Breast epithelium (tissue), 4 donors: ENCODE measurements around the gene RIMBP2. TPM values are rescaled to one million over a fixed set of nuclear protein-coding genes. Genes with fewer than 3 reads are reported as not detected.

ENCODE experiments used
- DNase-seq, 2 donors: peaks; one replicate each; pipeline ENCODE4 v3.0.0-alpha.2; 2019; ENCODE audit warnings: low spot score in 2 of 2
- H3K27ac ChIP-seq, 2 donors: fragments of 200-600 bp; sonication (generic) in 1 of 2; one replicate each; pipeline ENCODE4 v1.5.1; 2016 to 2019; ENCODE audit warnings: mild to moderate bottlenecking in 1 of 2
- H3K27me3 ChIP-seq, 2 donors: fragments of 200-600 bp; sonication (generic) in 1 of 2; one replicate each; pipeline versions ENCODE4 v1.5.1 to v1.6.0; 2017 to 2019; ENCODE audit warnings: control low read depth in 1 of 2, mild to moderate bottlenecking in 1 of 2
- H3K36me3 ChIP-seq: fragments of 200-600 bp; one replicate; pipeline ENCODE4 v1.5.1; 2019
- H3K4me1 ChIP-seq, 2 donors: fragments of 200-600 bp; sonication (generic); one replicate each; pipeline ENCODE4 v1.5.1; 2016 to 2019; ENCODE audit warnings: control low read depth in 1 of 2
- H3K4me3 ChIP-seq, 3 donors: fragments of 200-600 bp; sonication (generic); 1 replicate in 2 of 3; 2 replicates in 1 of 3; pipeline ENCODE4 v1.5.1; 2016 to 2019; ENCODE audit warnings: mild to moderate bottlenecking in 3 of 3, moderate library complexity in 2 of 3
- H3K9me3 ChIP-seq, 2 donors: fragments of 200-600 bp; sonication (generic) in 1 of 2; one replicate each; pipeline ENCODE4 v1.5.1; 2016 to 2019; ENCODE audit warnings: control low read depth in 1 of 2
- CTCF ChIP-seq, 3 donors: fragments of 450-650 bp; IDR thresholded peaks; one replicate each; pipeline ENCODE4 v1.5.1; 2016 to 2017; ENCODE audit warnings: antibody characterized with exemption in 3 of 3, mild to moderate bottlenecking in 3 of 3, moderate library complexity in 3 of 3
- POLR2A ChIP-seq: fragments of 450-650 bp; IDR thresholded peaks from one replicate; pipeline ENCODE4 v1.6.1; 2016; ENCODE audit warnings: antibody characterized with exemption, mild to moderate bottlenecking, moderate library complexity
- POLR2AphosphoS5 ChIP-seq, 3 donors: sonication (generic); formaldehyde crosslinking; IDR thresholded peaks; one replicate each; pipeline ENCODE4 v1.6.1; 2017; ENCODE audit warnings: antibody characterized with exemption in 3 of 3
- intact Hi-C: fragments of 100-400 bp; cut with DNase I; formaldehyde crosslinking; loops from one replicate; pipeline ENCODE4 v1.15.1; 2023; ENCODE audit warnings: low total_unique reads
- total RNA-seq, 3 donors: library from RNA; depleted of rRNA; stranded (reverse); fragments of >200 nt; gene quantifications; one replicate each; pipeline ENCODE4 v1.1.0, GENCODE V29; 2016

The RIMBP2 gene
- total RNA-seq, 3 donors from 2014 or later, result under 0.01 to 0.59 (median under 0.01) TPM

- no peak overlapping the region for H3K27ac ChIP-seq
- DNase-seq, result peak in 1 of 2 donors; percentile 47
- H3K4me1 ChIP-seq, result no peaks in the 10 kb centered on the region
- TF ChIP-seq CTCF (IDR thresholded peaks at IDR 0.05), result no peak
- TF ChIP-seq POLR2AphosphoS5 (IDR thresholded peaks at IDR 0.05), result no peak
- no peak for TF ChIP-seq POLR2A
- no peaks in the 10 kb centered on the region for H3K36me3 ChIP-seq
- H3K9me3 ChIP-seq, result peaks cover 3 to 15% of the 10 kb centered on the region in 2 donors
- peaks cover 0 to 4% of the 10 kb centered on the region in 2 donors for H3K27me3 ChIP-seq
- no peak overlapping the region for H3K4me3 ChIP-seq
- intact Hi-C loops, result no loop called here
These were observed 82.3 kb downstream of the RIMBP2 start for GRCh38 chr12:130633771-130634170.

- no peaks in the 10 kb centered on the region for H3K4me1 ChIP-seq
- intact Hi-C loops, result no loop called here
- peaks cover 0 to 4% of the 10 kb centered on the region in 2 donors for H3K27me3 ChIP-seq
- H3K36me3 ChIP-seq, result no peaks in the 10 kb centered on the region
- H3K9me3 ChIP-seq, result peaks cover 3 to 9% of the 10 kb centered on the region in 2 donors
- H3K27ac ChIP-seq, result no peak overlapping the region
- no peak for TF ChIP-seq CTCF (IDR thresholded peaks at IDR 0.05)
- TF ChIP-seq POLR2A, result no peak
- TF ChIP-seq POLR2AphosphoS5 (IDR thresholded peaks at IDR 0.05), result no peak
- no peak overlapping the region for H3K4me3 ChIP-seq
- DNase-seq, result peak in 1 of 2 donors; percentile 7
These were observed 83.5 kb downstream of the RIMBP2 start for GRCh38 chr12:130632642-130633041.

GRCh38 chr12:130628304-130628703 is 87.8 kb downstream of the RIMBP2 start:
- TF ChIP-seq POLR2AphosphoS5 (IDR thresholded peaks at IDR 0.05) (no peak), POLR2A (no peak), CTCF (IDR thresholded peaks at IDR 0.05) (no peak)
- no peak overlapping the region for H3K4me3 ChIP-seq
- intact Hi-C loops, result no loop called here
- no peaks in the 10 kb centered on the region for H3K27me3 ChIP-seq
- H3K4me1 ChIP-seq, result no peaks in the 10 kb centered on the region
- no peak overlapping the region for H3K27ac ChIP-seq
- no peak for DNase-seq
- H3K36me3 ChIP-seq, result no peaks in the 10 kb centered on the region
- peaks cover 7 to 15% of the 10 kb centered on the region in 2 donors for H3K9me3 ChIP-seq

GRCh38 chr12:130627175-130627574 is 88.9 kb downstream of the RIMBP2 start:
- TF ChIP-seq POLR2A, result no peak
- no peak for TF ChIP-seq POLR2AphosphoS5 (IDR thresholded peaks at IDR 0.05)
- no peak for TF ChIP-seq CTCF (IDR thresholded peaks at IDR 0.05)

GRCh38 chr12:130626601-130627000 is 89.5 kb downstream of the RIMBP2 start:
- intact Hi-C loops, result no loop called here
- peak in 1 of 2 donors; percentile 19 for DNase-seq
- TF ChIP-seq CTCF (IDR thresholded peaks at IDR 0.05) (no peak), POLR2A (no peak), POLR2AphosphoS5 (IDR thresholded peaks at IDR 0.05) (no peak)

More at GRCh38 chr12:130627175-130627574, 88.9 kb downstream of the RIMBP2 start:
- H3K36me3 ChIP-seq, result no peaks in the 10 kb centered on the region
- H3K4me1 ChIP-seq, result no peaks in the 10 kb centered on the region
- intact Hi-C loops, result no loop called here
- peaks cover 7 to 26% of the 10 kb centered on the region in 2 donors for H3K9me3 ChIP-seq
- no peak overlapping the region for H3K4me3 ChIP-seq
- no peak overlapping the region for H3K27ac ChIP-seq
- DNase-seq, result no peak
- no peaks in the 10 kb centered on the region for H3K27me3 ChIP-seq

More at GRCh38 chr12:130626601-130627000, 89.5 kb downstream of the RIMBP2 start:
- H3K27ac ChIP-seq, result no peak overlapping the region
- no peaks in the 10 kb centered on the region for H3K4me1 ChIP-seq
- H3K36me3 ChIP-seq, result no peaks in the 10 kb centered on the region
- peaks cover 8 to 28% of the 10 kb centered on the region in 2 donors for H3K9me3 ChIP-seq
- no peaks in the 10 kb centered on the region for H3K27me3 ChIP-seq
- H3K4me3 ChIP-seq, result no peak overlapping the region
